Cardiac septum (tissue), 1 donor: ENCODE measurements around the gene AP5Z1. TPM values are rescaled to one million over a fixed set of nuclear protein-coding genes. Genes with fewer than 3 reads are reported as not detected.
A peak's percentile ranks its signal among the peaks of the same experiment; 100 is the strongest.

Experiments
- DNase-seq: peaks from one replicate; pipeline ENCODE4 v3.0.0-alpha.2; 2020; ENCODE audit warnings: low spot score
- intact Hi-C: fragments of 100-400 bp; cut with DNase I; formaldehyde crosslinking; loops from one replicate; pipeline ENCODE4 v1.14.0; 2022
- long read RNA-seq: library from polyadenylated mRNA; unstranded; transcript quantifications from one replicate; pipeline ENCODE4 v2.0.0, GENCODE V29; 2021
- total RNA-seq: library from RNA; stranded (reverse); fragmentation: NEBNext Ultra II Directional; extraction: Animal tissue kit (Norgen Biotek cat#: 25700); gene quantifications from one replicate; pipeline ENCODE4 v1.2.1, GENCODE V29; 2021
- donor health status: DM: no; HTN: no; CAD: no.

AP5Z1 gene, protein sequence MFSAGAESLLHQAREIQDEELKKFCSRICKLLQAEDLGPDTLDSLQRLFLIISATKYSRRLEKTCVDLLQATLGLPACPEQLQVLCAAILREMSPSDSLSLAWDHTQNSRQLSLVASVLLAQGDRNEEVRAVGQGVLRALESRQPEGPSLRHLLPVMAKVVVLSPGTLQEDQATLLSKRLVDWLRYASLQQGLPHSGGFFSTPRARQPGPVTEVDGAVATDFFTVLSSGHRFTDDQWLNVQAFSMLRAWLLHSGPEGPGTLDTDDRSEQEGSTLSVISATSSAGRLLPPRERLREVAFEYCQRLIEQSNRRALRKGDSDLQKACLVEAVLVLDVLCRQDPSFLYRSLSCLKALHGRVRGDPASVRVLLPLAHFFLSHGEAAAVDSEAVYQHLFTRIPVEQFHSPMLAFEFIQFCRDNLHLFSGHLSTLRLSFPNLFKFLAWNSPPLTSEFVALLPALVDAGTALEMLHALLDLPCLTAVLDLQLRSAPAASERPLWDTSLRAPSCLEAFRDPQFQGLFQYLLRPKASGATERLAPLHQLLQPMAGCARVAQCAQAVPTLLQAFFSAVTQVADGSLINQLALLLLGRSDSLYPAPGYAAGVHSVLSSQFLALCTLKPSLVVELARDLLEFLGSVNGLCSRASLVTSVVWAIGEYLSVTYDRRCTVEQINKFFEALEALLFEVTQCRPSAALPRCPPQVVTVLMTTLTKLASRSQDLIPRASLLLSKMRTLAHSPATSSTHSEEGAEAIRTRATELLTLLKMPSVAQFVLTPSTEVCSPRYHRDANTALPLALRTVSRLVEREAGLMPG
- 15.9 TPM for total RNA-seq
- long read RNA-seq, transcript AP5Z1-201 (17 exons, 2,889 nt), result major isoform, 17 of 30 reads
- long read RNA-seq, partial matches to known transcripts, result 6 of 30 reads
- long read RNA-seq, other reads (novel, unspliced or antisense), result 6 of 30 reads

DNA sequence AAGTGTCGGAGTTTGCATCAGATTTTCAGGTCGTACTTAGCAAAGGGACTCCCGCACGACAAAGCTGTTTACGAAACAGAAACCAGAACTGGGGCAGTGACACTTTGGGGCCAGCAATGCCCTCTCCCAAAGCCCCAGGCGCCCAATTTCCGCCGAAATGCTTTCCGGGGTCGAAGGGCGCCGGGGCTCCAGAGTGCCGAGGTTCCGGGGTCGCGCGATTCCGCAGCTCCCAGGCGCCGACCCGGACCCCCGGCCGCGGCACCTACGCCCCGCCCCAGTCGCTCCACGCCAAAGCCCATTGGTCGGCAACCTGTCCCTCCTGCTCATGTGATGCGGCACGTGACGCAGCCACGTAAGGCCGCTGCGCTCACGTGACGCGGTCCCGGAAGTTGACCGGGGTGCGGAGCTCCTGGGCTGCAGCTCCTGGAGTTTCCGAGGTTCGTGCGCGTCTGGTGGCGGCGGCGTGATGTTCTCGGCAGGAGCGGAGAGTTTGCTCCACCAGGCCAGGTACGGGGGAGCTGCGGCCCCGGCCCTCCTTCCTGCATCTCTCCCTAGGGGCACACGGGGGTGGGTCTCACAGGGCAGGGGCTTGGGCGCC lies at the start of gene AP5Z1:
Gene AP5Z1, plus strand, starts transcription at position 374 of the 598 bp plus-strand sequence. Its CDS starts 93 bp downstream, at position 467.
- intact Hi-C loops, result loop anchor here (10.0 kb wide), 1 partner anchor 199 kb away; no protein-coding TSS in a partner anchor
- peak; percentile 98 for DNase-seq

DNA sequence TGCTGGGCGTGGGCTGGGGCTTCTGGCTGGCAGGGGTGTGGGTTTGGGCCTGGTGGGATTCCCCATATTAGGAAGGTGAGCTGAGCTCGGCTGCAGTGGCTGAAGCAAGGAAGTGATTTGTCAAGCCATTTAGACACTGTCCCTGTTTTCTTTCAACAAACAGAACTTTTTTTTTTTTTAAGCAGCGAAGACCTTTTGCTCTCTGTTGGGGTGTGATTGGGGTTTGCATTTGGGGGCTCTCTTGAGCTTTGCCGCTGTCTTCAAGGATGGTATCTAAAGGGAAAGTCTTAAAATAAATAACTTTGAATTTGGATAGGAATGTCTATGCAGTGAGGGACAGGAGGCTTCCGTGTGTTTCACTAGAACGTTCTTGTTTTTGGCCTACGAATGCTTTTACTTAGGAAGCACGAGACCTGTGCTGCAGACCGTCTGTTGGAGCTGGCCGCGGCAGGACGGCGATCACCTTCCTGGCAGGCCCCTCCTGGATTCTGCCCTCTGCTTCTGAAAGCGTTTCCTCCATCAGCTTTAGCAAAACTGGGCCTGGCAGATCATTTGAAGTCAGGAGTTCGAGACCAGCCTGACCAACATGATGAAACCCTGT lies 49.5 kb upstream of the AP5Z1 start:
- intact Hi-C loops, result loop anchor here (2.0 kb wide), 1 partner anchor 13 kb away; no protein-coding TSS in a partner anchor
- no peak for DNase-seq

DNA sequence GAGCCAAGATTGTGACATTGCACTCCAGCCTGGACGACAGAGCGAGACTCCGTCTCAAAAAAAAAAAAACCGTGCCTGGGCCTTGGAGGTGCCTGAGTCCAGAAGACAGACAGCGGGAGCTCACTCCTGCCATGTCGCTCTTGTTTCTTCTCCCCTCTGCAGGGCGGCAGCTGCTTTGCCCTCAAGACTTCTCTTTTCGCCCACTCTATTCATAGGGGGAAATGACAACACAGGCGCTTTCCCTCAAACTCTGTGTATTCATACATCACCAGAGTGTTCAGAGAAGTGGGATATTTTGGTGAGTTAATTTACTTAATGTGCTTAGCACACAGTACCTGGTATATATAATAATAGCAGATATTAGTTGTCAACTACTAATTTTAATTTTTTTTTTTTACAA lies 48.9 kb upstream of the AP5Z1 start:
- DNase-seq, result no peak
- intact Hi-C loops, result no loop called here

DNA sequence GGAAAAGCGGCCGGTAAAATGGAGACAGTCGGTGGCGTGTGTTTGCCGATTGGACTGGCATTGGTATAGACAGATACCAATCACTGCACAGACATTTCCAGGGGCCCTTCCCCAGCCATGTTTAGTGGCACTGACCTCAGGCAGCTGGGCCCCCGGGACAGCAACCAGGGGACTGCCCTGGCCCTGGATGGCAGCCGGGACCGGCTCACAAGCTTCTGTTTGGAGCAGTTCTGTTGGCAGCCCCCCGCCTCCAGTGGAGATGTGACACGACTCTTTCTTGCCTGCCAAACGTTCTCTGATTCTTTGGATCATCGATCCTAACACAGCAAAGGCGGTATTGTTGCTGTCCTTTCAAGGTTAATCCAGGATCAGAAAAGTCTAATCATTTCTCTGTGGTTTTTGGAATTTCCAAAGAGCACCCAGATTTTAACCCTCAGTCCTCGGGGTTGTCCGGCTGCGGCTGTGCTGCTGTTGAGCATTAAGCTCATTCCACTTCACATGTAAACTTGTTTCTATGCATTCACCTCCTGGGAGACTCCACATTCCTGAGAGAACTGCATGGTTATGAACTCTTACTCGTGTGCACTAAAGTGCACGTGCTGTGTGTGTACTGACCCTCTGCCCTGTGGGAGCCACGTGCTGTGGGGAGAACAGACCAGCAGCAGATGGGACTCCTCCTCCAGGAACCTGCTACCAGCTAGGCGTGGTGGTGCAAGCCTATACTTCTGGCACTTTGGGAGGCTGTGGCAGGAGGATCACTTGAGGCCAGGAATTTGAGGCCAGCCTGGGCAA lies 47.3 kb upstream of the AP5Z1 start:
- DNase-seq, result no peak
- intact Hi-C loops, result no loop called here

DNA sequence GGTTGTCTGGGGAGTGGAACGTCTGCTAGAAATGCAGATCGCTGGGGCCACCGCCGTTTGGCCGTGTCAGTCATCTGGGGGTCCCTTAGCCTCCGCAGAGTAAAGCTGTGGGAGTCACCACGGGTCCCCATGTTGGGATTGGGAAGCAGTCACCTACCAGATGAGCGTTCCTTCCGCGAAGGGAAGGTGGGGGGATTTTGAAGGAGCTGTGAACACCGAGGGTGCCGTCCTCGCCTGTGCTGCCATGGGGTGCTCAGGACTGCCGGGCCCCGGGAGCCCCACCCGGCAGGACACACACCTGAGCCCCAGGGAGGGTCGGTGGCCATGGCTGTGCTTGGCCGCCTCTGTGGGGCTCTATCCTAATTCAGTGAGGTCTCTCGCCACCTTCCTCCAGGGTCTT lies 46.2 kb upstream of the AP5Z1 start:
- DNase-seq, result no peak
- intact Hi-C loops, result no loop called here

DNA sequence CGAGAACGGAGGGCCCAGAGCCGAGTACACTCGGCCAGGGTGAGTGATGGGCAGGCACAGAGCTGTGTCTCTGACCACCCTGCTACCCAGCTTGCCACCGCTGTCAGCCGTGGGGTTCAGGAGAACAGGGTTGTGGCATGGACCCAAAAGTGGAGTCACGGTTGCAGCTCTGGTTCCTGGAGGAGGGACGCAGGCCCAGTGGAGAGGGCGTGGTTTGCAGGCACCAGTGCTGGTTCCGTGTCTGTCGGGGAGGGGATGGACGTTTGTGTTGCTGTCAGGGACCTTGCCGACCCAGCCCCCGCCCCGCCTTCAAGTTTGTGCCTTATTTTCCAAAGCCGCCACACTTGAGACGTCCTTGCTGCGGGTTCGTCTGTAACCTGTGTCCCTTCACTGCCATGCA lies 45.1 kb upstream of the AP5Z1 start:
- intact Hi-C loops, result no loop called here
- no peak for DNase-seq

DNA sequence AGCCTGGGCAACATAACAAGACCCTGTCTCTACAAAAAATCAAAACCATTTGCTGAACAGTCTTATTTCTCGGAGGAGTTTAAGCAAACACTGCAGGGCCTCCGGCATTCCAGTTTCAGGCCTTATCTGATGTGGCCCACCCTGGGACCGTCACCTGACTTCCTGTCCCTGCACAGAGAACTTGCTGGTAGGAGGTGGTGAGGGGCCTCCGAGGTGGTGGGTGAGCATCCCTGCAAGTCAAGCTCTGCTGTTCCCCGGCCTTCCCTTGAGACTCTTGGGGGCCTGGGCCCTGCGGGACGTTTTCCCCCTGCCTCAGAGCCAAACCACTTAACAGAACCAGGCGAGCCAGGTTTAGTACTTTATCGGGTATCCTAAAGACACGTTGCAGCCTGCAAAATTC lies 44.5 kb upstream of the AP5Z1 start:
- intact Hi-C loops, result no loop called here
- DNase-seq, result no peak

DNA sequence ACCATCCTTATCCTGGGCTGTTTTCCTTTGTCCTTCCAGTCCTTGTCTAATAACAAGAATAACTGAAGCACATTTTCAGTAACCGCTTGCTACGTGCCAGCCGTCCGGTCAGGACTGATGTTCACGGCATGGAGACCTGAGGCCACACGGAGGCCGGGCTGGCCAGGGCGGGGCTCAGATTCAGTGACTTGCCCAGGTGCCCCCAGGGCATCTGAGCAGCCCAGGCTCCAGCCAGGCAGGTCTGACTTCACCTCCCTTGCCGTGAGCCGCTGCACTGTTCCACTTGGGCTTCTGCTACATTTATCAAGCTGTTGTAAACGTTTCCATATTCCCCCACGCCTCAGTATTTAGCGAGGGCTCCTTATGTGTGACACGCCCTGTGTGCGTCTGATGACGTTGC lies 43.6 kb upstream of the AP5Z1 start:
- intact Hi-C loops, result no loop called here

DNA sequence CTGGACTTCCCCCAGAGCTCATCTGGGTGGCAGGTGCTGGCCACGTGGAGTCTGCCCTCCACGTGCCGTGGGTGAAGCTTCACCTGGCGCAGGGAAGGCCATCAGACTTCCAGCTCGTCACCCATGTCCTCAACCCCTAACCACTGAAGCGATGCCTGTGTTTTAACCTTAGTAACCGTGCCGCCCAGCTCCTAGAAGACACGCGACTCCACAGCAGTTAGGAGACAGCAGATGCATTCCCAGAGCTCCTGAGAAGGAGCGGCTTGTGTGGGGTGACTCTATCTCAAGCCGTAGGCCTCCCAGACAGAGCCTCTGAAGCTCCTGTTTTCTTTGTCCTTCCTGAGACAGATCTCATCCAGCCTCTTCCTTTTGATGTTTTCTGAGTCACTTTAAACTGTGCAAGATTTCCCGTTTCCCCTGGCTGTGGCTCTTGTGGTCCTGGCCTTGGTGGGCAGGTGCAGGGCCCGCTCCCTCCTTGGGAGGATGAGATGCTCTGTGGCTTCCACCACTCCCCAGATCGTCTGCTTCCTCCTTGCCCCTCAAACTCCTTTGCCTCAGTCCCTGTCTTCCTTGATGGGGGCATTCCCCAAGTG lies 41.4 kb upstream of the AP5Z1 start:
- DNase-seq, result no peak
- intact Hi-C loops, result no loop called here

More for the DNA sequence above, 43.6 kb upstream of the AP5Z1 start:
- DNase-seq, result no peak

DNA sequence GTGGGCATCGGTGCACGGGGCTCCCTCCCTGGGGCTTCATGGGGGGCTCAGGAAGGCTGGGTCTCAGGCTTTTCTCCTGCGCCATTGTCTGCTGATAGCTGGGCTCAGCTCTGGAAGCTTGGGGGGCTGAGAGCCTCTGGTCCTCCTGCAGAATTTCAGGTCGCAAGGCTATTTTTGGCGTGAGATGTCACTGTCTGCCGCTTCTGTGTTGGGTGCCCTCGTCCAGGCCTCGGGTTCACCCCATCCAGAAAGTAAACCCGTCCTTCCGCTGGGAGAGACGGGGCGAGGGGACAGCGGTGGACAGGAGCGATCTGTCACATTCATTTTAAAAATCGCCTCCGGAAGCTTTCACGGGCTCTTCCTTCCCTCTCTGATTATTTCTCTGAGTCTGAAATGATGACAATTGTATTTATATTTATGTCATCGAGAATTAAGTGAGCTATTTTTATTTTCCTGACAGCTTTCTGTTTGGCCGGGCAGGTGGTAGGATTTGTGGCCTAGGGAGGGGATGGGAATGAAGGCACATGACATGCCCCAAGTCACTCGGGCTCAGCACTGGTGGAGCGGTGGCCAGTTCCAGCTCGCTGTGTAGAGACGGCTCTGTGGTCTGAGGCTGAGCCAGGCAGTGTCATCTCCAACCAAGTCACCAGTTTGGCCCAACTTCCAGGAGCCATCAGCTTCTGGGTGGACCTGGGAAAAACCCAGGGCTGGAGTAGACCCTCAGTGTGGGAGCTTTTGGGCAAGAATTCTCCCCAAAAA lies 40.7 kb upstream of the AP5Z1 start:
- intact Hi-C loops, result loop anchor here (5.0 kb wide), 1 partner anchor 92 kb away; no protein-coding TSS in a partner anchor
- no peak for DNase-seq

DNA sequence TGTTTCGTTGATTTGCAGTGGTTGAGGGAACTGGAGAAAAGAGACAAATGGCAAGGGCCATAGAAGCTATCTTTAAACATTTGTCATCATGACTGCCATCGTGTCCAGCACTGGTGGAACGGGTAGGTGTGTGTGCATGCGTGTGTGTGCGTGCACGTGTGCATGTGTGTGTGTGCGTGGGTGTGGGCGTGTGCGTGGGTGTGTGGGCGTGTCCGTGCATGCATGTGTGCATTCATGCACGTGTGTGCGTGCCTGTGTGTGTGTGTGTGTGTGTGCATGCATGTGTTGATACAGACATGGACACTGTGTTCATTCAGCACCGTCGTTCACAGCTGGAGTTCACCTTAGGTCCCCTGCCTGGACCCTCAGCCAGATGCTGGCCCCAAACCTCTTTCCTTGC lies 38.1 kb upstream of the AP5Z1 start:
- intact Hi-C loops, result loop anchor here (5.0 kb wide), 1 partner anchor 95 kb away; no protein-coding TSS in a partner anchor
- no peak for DNase-seq

DNA sequence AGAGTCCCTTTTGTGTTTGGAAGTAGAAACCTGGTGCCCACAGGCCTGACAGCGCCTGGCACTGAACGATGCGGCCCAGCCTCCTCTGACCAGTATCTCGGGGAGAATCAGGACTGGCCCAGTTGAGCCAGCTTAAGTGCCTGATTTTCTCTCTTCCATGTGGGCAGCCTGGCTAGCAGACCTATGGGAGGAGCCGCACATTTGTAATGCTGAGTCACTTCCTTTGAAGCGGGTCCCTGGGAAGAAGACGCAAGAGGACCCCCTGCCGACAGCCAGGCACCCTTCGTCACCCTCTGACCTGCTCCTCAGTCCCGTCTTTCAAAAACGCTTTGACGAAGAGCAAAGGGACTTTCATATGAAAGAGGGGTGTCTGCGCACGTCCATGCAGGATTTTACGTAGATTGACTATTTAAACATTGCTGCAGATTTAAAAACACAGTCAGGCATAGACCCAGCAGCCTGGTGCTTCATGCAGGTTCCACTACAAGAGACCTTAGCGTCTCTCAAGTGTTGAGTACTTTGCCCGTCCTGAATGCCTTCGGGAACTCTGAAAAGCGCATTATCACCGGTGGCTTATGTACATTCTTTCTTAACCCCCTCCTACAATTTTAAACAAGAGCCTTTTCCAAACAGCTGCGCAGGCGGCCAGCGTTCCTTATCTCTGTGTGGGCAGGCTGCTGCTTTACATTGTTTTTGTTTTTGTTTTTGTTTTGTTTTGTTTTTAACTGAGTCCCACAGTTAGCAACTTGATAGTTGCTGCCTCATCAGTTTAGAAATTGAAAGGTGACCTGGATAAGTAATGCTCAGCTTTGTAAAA lies 36.5 kb upstream of the AP5Z1 start:
- intact Hi-C loops, result loop anchor here (2.0 to 5.0 kb wide), 2 partner anchors 14 to 97 kb away; no protein-coding TSS in a partner anchor
- DNase-seq, result no peak

DNA sequence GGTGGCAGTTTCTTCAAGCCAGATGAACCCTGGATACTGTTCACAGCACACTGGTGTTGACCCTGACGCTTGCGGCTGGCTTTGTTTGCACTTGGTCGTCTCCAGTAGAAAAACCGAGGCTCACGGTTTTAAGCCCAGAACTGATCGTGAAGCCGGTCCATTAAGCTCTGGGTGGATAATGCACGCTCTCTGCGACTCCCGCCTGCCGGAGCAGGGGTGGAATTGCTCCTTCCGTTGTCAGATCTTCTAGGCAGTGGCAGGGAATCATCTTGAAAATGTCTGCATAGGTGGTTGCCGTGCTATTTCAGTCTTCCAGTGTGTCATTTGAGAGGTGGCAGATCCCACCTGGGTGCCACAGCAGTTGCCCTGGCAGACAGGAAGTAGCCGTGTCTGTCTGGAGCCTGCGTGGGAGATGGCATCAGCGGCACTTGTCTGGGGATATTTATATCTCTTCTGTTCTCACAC lies 35.9 kb upstream of the AP5Z1 start:
- intact Hi-C loops, result loop anchor here (2.0 to 5.0 kb wide), 2 partner anchors 15 to 97 kb away; no protein-coding TSS in a partner anchor
- no peak for DNase-seq

DNA sequence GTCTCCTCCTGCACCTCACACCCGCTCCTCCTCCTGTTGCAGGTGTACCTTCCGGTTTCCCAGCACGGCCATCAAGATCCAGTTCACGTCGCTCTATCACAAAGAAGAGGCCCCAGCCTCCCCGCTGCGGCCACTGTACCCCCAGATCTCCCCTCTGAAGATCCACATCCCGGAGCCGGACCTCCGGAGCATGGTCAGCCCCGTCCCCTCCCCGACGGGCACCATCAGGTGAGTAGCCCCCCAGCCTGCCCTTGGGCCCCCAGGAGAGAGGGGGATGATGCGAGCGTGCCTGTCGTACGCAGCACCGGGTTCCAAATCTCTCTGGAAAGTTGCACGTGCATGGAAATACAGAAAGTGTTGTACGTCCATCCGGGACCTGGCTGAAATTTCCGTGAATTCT lies 34.6 kb upstream of the AP5Z1 start:
- intact Hi-C loops, result no loop called here
- DNase-seq, result no peak

DNA sequence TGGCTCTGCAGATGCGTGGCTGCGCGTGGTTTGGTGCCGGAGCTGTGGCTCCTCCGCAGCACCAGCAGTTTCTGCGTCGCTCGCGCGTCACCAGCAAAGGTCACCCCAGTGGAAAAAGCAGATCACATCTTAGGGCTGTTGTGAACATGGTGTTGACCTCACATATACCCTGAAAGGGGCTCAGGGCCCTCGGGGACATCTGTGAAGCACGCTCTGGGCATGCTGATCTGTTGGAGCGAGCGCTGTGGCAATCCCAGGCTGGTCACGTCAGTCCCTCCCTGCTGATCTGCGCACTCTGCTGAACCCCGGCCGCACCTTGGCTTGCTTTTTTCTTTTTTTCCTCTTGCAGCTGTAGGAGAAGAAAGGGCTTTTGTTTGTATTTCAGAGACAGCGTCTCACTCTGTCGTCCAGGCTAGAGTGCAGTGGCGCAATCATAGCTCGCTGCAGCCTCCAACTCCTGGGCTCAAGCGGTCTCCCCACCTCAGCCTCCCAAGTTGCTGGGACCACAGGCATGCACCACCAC lies 33.3 kb upstream of the AP5Z1 start:
- intact Hi-C loops, result no loop called here
- DNase-seq, result no peak

DNA sequence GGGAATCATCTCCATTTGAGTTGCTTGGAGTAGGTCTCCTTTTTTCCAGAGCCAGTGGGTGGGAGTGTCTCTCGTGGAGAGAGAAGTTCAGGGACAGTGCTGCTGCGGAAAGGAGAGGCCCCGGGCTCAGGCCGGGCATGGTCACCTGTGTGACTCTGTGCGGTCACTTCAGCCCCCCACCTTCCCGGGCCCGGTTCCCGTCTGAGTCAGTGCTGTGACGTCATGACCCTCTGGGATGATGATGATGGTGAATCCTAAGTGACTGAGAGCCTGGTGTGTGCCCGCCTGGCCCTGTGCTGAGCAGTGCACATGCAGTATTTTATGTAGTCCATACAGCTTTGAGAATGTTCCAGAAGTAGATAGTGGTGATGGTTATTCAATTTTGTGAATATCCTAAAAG lies 32.6 kb upstream of the AP5Z1 start:
- DNase-seq, result no peak
- intact Hi-C loops, result no loop called here
